HCT116 (cell line): ENCODE measurements around the gene CDH23. TPM values are rescaled to one million over a fixed set of nuclear protein-coding genes. Genes with fewer than 3 reads are reported as not detected.

Experiments
- ATAC-seq: fragments of 200-7000 bp; cut with Tn5 transposase; 2 replicates; pipeline ENCODE4 v1.9.1; 2020; ENCODE audit warnings: mild to moderate bottlenecking, moderate library complexity
- BruUV-seq: library from RNA; stranded (reverse); fragments of 400-500 nt; replicated peaks from 2 replicates; lab custom pipeline; 2021; lab: Mats Ljungman, UMichigan
- CTCF ChIA-PET: fragments of 300-600 bp; sonication (Branson Sonifier 250); formaldehyde crosslinking; loops from one replicate; lab custom pipeline; 2021; ENCODE audit warnings: antibody characterized with exemption; lab: Charles Lee
- POLR2A ChIA-PET: fragments of 300-600, 350-600 bp; sonication (Branson Sonifier 250); formaldehyde crosslinking; loops from one replicate; lab custom pipeline; 2021; ENCODE audit warnings: antibody characterized with exemption; lab: Charles Lee
- RAD21 ChIA-PET, 2 experiments: fragments of 300-600 bp; sonication (Branson Sonifier 250); formaldehyde crosslinking; loops; one replicate each; lab custom pipeline; 2023; ENCODE audit warnings: low total read pairs in 2 of 2; ENCODE audit not compliant: uncharacterized antibody in 2 of 2, unreplicated experiment in 2 of 2, low non-redundant PET in 1 of 2; lab: Charles Lee
- DNase-seq: peaks from one replicate; pipeline ENCODE4 v3.0.0-alpha.2; 2010; ENCODE audit warnings: low read depth, low spot score
- H2AFZ ChIP-seq: fragments of 200-600 bp; shearing (Covaris generic), sonication (generic); 2 replicates; pipeline ENCODE4 v1.6.1; 2017; ENCODE audit warnings: low read depth, mixed run types, mixed read lengths, antibody characterized with exemption, low read length; ENCODE audit not compliant: poor library complexity, severe bottlenecking
- H3K27ac ChIP-seq: 2 replicates; pipeline ENCODE4 v1.5.1; 2012; ENCODE audit warnings: low read depth, low read length
- H3K27me3 ChIP-seq: fragments of 200-600 bp; sonication (generic); 2 replicates; pipeline ENCODE4 v1.6.1; 2016; ENCODE audit warnings: mixed run types, low read length, mixed read lengths; ENCODE audit not compliant: insufficient read depth
- H3K36me3 ChIP-seq, 2 experiments: fragments of 200-500 bp in 1 of 2; fragments of 200-600 bp in 1 of 2; sonication (Bioruptor generic) in 1 of 2; sonication (generic) in 1 of 2; 2 replicates each; pipeline versions ENCODE4 v1.5.1 to v1.6.1; 2014 to 2016; ENCODE audit warnings: low read length in 2 of 2, inconsistent platforms in 1 of 2, mixed read lengths in 1 of 2, mixed run types in 1 of 2; ENCODE audit not compliant: insufficient read depth in 2 of 2, control insufficient read depth in 1 of 2
- H3K4me1 ChIP-seq, 2 experiments: fragments of 200-600 bp in 1 of 2; sonication (generic) in 1 of 2; 2 replicates each; pipeline versions ENCODE4 v1.5.1 to v1.6.1; 2012 to 2017; ENCODE audit warnings: low read length in 2 of 2, inconsistent platforms in 1 of 2, mild to moderate bottlenecking in 1 of 2, mixed read lengths in 1 of 2, mixed run types in 1 of 2, moderate library complexity in 1 of 2; ENCODE audit not compliant: insufficient read depth in 2 of 2, control insufficient read depth in 1 of 2
- H3K4me2 ChIP-seq: fragments of 200-600 bp; sonication (generic); 2 replicates; pipeline ENCODE4 v1.6.1; 2017; ENCODE audit warnings: mixed run types, low read length, mixed read lengths
- H3K4me3 ChIP-seq, 2 experiments: fragments of 200-600 bp in 1 of 2; sonication (generic) in 1 of 2; replicated peaks in 1 of 2; 2 replicates each; pipeline ENCODE4 v1.5.1; 2011 to 2016; ENCODE audit warnings: low read length in 2 of 2, control low read depth in 1 of 2, low read depth in 1 of 2, mild to moderate bottlenecking in 1 of 2, mixed read lengths in 1 of 2, mixed run types in 1 of 2
- H3K79me2 ChIP-seq: fragments of 200-600 bp; sonication (generic); 2 replicates; pipeline ENCODE4 v1.6.1; 2017; ENCODE audit warnings: mild to moderate bottlenecking, mixed run types, low read length, moderate library complexity, mixed read lengths; ENCODE audit not compliant: insufficient read depth
- H3K9ac ChIP-seq: fragments of 200-600 bp; sonication (generic); 2 replicates; pipeline ENCODE4 v1.6.1; 2016; ENCODE audit warnings: low read length, mixed read lengths
- H3K9me2 ChIP-seq: fragments of 200-600 bp; sonication (generic), shearing (Covaris generic); 2 replicates; pipeline ENCODE4 v1.6.1; 2017; ENCODE audit warnings: mixed run types, mild to moderate bottlenecking, moderate library complexity; ENCODE audit not compliant: insufficient read depth
- H3K9me3 ChIP-seq, 2 experiments: fragments of 200-500 bp in 1 of 2; fragments of 200-600 bp in 1 of 2; sonication (Bioruptor generic) in 1 of 2; sonication (generic) in 1 of 2; 2 replicates each; pipeline ENCODE4 v1.6.1; 2014 to 2017; ENCODE audit warnings: low read length in 2 of 2, mixed read lengths in 2 of 2, inconsistent platforms in 1 of 2, low read depth in 1 of 2, mild to moderate bottlenecking in 1 of 2, mixed run types in 1 of 2, moderate library complexity in 1 of 2; ENCODE audit not compliant: control insufficient read depth in 1 of 2, insufficient read depth in 1 of 2
- H4K20me1 ChIP-seq: fragments of 200-600 bp; sonication (generic), shearing (Covaris generic); 2 replicates; pipeline ENCODE4 v1.6.1; 2017; ENCODE audit warnings: mixed run types, mild to moderate bottlenecking, moderate library complexity; ENCODE audit not compliant: insufficient read depth
- CBX3 ChIP-seq: IDR thresholded peaks from 2 replicates; pipeline ENCODE4 v1.6.1; 2012; ENCODE audit warnings: low read depth
- CTCF ChIP-seq, 3 experiments: fragments of 200-600 bp in 1 of 3; sonication (generic) in 1 of 3; IDR thresholded peaks in 2 of 3; conservative IDR thresholded peaks in 1 of 3; 2 replicates each; pipeline ENCODE4 v1.5.1; 2012 to 2017; ENCODE audit warnings: low read depth in 2 of 3, low read length in 2 of 3, antibody characterized with exemption in 1 of 3, borderline replicate concordance in 1 of 3, control low read depth in 1 of 3, mild to moderate bottlenecking in 1 of 3, mixed read lengths in 1 of 3, mixed run types in 1 of 3, moderate library complexity in 1 of 3; ENCODE audit not compliant: insufficient read depth in 1 of 3
- EGR1 ChIP-seq: IDR thresholded peaks from 2 replicates; pipeline ENCODE4 v1.6.1; 2012; ENCODE audit warnings: low read depth
- EZH2phosphoT487 ChIP-seq: fragments of 200-600 bp; IDR thresholded peaks from 2 replicates; pipeline ENCODE4 v1.6.1; 2018; ENCODE audit warnings: antibody characterized with exemption, borderline replicate concordance
- POLR2A ChIP-seq: IDR thresholded peaks from 2 replicates; pipeline ENCODE4 v1.7.0; 2011; ENCODE audit warnings: borderline replicate concordance; ENCODE audit not compliant: insufficient read depth, insufficient read length; ENCODE audit errors: extremely low read depth
- RAD21 ChIP-seq: IDR thresholded peaks from 2 replicates; pipeline ENCODE4 v1.6.1; 2012; ENCODE audit warnings: low read depth, mild to moderate bottlenecking
- SIN3A ChIP-seq: IDR thresholded peaks from 2 replicates; pipeline ENCODE4 v1.6.1; 2012; ENCODE audit warnings: low read depth
- ZNF274 ChIP-seq: fragments of 200-500 bp; sonication (Bioruptor generic); IDR thresholded peaks from 2 replicates; pipeline ENCODE4 v1.6.1; 2014; ENCODE audit warnings: mild to moderate bottlenecking, low read depth, low read length, inconsistent platforms
- intact Hi-C: fragments of 100-400 bp; cut with micrococcal nuclease; formaldehyde crosslinking; loops from 2 replicates; pipeline ENCODE4 v1.10.0; 2022
- total RNA-seq: library from RNA; stranded (reverse); gene quantifications from one replicate; pipeline ENCODE4 v1.2.1, GENCODE V29; 2021; ENCODE audit not compliant: unreplicated experiment
- TF ChIP-seq, protein P1 (sequence below): IDR thresholded peaks from 2 replicates; pipeline ENCODE4 v1.6.1; 2012

CDH23 gene
- total RNA-seq, 1 experiment from 2014 or later, result not detected

DNA sequence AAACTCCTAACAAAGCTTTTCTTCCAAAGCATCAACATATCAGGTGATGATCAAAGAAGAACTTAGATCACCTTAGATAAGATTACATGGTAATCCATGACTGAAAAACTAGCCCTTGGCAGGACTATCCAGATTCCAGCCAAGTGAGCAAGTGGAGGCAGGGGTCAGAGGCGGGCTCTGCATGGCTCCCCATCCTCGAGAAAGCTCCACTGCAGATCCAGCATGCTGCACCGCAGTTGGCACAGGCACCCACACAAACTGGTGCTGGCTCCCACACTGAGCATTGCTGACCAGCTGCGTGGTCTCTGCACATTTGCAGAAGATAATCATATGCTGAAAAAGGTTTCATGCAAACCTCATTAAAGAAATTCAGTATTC lies 444.2 kb downstream of the CDH23 start:
- Histone ChIP-seq H2AFZ (no peak overlapping the region), H3K36me3 (no peaks in the 10 kb centered on the region), H3K4me3 (no peak overlapping the region), H4K20me1 (peaks cover 12% of the 10 kb centered on the region; the same call in 1 of the 2 replicates), H3K9me2 (no peaks in the 10 kb centered on the region), H3K9ac (no peak overlapping the region), H3K79me2 (peaks cover 90% of the 10 kb centered on the region), H3K27ac (no peak overlapping the region), H3K4me1 (peaks cover 18 to 43% of the 10 kb centered on the region in 2 experiments)
- ATAC-seq (no peak), DNase-seq (no peak)
- POLR2A ChIA-PET, result interaction anchor here (5.3 kb wide), 1 partner anchor 9 kb away, joined by 39 read pairs; the partner anchor contains the start of gene PSAP
- no TSS peak for BruUV-seq
- TF ChIP-seq CTCF (IDR thresholded peaks at IDR 0.05 in 2 of 3, conservative IDR thresholded peaks at IDR 0.05 in 1 of 3; ENCODE audit: borderline replicate concordance in 1 of 3, insufficient read depth in 1 of 3, low read depth in 2 of 3, low read length in 2 of 3) (no peak), RAD21 (no peak), ZNF274 (no peak), SIN3A (no peak), EZH2phosphoT487 (no peak), POLR2A (no peak), EGR1 (no peak), CBX3 (no peak)
- TF ChIP-seq, protein P1, sequence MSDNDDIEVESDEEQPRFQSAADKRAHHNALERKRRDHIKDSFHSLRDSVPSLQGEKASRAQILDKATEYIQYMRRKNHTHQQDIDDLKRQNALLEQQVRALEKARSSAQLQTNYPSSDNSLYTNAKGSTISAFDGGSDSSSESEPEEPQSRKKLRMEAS, result no peak
- TF ChIP-seq, all 23 proteins: peak for 0
- intact Hi-C loops, result no loop called here
- ChIA-PET CTCF (interaction anchor here (6.0 kb wide), 1 partner anchor 56 kb away, joined by 45 read pairs; no protein-coding TSS in a partner anchor), RAD21 (no interaction called here)
- Histone ChIP-seq H3K4me2 (no peak overlapping the region), H3K27me3 (no peaks in the 10 kb centered on the region), H3K9me3 (no peaks in the 10 kb centered on the region)
